GM12865 (cell line): Measurements from ENCODE around the gene CSTF2T.

Source experiments
- DNase-seq: peaks from one replicate; pipeline ENCODE4 v3.0.0; 2010; ENCODE audit warnings: low read depth
- H3K4me3 ChIP-seq: 2 replicates; pipeline ENCODE4 v1.5.1; 2011; ENCODE audit warnings: mild to moderate bottlenecking, low read depth, low read length, control low read depth
- CTCF ChIP-seq: IDR thresholded peaks from 2 replicates; pipeline ENCODE4 v1.5.1; 2011; ENCODE audit warnings: low read length, control low read depth, low read depth, inconsistent platforms; ENCODE audit not compliant: insufficient read depth; ENCODE audit errors: missing control alignments

The CSTF2T gene

DNA sequence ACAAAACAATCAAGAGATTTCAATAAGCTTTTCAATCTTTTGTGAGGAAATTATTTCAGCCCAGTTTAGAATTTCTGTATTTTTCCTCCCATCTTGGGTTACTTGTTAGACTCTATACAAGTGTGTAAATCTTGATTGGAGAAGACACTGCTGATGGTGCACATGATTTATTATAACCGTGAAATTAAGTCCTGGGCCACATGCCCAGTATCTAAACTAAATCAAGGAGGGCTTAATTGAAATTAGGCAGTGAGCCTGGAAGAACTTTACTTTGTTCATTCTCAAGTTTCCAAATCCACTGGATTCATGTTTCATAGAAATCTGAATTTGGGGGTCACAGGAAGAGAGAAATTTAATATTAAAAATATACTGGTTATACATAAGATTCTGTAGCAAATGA lies 44.5 kb downstream of the CSTF2T start:
- TF ChIP-seq CTCF: no peak
- no peak overlapping the region for H3K4me3 ChIP-seq
- no peak for DNase-seq

- no peak for TF ChIP-seq CTCF
- no peak overlapping the region for H3K4me3 ChIP-seq
- no peak for DNase-seq
These were observed 46.4 kb downstream of the CSTF2T start for GRCh38 chr10:51653025-51653424.

DNA sequence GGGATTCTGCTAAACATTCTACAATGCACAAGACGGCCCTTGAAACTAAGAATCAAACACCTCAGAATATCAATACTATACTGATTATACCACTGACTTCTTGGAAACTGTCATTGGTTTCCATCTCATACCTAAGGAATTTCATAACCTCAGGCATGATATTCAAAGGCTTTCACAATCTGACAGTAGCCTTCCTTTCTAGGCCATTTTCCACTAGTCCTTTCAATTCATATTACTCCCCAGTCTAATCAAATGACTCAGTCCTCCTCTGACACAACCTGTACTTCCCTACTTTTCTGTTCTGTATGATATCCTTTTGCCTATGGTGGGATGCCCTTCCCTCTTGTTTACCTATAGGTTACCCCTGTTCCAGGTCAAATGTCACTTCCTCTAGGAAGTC lies 48.3 kb downstream of the CSTF2T start:
- DNase-seq: no peak
- no peak overlapping the region for H3K4me3 ChIP-seq
- no peak for TF ChIP-seq CTCF

- H3K4me3 ChIP-seq: no peak overlapping the region
- DNase-seq: no peak
- TF ChIP-seq CTCF: no peak
These were observed 50.3 kb downstream of the CSTF2T start for GRCh38 chr10:51649064-51649463.
